HG02981 (cell line): ENCODE data around the gene ERI3.

ENCODE experiments used
- ATAC-seq: cut with Tn5 transposase; IDR thresholded peaks from one replicate; pipeline ENCODE4 v1.9.1; 2021; ENCODE audit warnings: mild to moderate bottlenecking, moderate library complexity; ENCODE audit not compliant: unreplicated experiment

Gene ERI3

DNA sequence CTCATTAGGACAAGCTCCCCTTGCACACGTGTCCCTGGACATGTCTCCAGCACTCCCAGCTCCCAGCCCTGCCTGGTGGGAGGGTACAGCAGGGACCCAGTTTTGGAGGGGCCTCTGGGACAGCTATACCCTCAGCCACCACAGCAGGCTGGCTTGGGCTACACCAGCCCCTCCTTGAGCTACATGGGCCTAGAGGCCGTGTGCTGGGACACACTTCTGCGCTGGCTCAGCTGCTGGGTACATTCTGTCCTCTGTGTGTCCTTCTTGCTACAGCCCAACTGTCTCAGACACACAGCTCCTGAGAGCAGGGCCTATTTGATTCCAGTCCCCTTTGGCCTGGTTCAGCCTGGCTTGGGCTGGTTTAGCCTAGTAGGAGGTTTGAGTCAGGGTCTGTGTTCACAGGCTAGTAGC, 115.1 kb downstream of the ERI3 start:
- ATAC-seq: no peak

DNA sequence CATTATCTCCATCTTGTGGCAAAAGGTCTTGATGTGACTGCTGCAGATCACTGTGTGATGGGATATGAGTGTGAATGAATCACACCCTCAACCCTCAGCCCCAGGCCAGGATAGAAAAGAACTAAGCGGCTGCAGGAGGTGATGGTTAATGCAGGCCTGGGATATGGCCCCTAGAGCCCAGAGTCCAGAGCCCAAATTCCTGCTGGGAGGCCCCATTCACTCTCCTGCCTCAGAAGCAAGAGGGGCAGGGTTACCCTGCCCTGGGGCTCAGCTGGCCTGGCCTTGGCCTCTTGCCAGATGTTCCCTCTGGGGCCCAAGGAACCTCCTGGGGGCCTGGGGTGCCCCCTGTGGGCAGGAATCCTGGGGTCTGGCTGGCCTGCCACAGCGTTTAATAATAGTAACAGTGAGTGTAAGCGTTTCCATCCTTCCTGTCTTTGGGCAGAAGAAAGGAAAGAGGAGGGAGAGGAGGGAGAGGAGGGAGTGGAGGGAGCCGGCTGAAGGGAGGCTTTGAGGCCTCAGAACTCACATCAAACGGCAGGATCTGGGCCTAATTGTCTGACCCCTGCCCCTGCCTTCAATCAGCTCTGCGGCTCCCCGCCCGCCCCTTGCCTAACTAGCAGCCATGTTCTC, 115.6 kb downstream of the ERI3 start:
- no peak for ATAC-seq

DNA sequence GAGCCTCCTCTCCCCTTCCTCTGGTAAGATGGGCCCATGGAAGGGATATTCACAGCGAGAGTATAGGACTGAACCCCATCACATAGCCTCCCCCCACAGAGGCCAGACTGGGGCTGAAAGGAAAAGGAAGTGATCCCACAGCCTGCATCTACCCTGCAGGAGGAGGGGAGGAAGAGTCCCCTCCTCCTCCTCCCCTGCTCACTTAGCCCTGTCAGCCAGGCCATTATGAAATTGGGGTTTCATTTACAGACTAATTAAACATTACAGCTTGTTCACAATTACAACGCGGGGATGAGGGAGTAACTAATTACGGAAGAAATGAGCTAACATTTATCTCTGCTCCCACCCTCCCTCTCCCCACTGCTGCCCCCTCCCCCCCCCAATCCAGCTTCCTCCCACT, 116.4 kb downstream of the ERI3 start:
- no peak for ATAC-seq

DNA sequence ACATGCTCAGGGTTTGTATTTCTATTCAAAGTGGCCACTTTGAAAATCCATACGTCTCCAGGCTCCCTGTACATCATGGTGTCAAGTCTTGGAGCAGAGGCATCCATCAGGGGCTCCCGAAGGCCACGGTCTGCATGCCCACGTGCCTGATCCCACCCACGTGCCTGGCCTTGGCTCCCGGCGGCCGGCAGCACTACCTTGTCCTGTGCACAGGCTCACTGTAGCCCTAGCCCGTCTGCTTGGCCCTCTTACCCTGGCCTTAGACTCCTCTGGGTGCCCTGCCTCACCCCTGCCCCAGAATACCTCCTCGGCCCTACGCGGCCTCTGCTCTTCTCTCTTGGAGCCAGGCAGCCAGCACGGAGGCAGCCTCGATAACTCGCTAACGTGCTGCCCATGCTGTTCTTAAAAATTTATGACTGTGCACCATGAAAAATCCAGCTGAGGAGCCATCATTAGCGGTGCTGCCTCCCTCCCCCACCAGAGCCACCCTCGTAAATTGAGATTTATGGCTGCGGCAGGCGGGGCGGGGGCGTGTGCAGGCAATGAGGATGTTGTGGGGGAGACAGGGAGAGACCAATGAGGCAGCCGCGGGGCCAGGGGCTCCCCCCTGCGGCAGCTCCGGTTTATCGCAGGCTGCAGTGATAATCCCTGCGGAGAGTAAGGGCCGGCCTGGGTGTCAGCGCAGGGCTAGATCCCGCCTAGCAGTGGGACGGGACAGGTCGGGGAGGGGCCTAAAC, 117.2 kb downstream of the ERI3 start:
- peak; percentile 57 for ATAC-seq

DNA sequence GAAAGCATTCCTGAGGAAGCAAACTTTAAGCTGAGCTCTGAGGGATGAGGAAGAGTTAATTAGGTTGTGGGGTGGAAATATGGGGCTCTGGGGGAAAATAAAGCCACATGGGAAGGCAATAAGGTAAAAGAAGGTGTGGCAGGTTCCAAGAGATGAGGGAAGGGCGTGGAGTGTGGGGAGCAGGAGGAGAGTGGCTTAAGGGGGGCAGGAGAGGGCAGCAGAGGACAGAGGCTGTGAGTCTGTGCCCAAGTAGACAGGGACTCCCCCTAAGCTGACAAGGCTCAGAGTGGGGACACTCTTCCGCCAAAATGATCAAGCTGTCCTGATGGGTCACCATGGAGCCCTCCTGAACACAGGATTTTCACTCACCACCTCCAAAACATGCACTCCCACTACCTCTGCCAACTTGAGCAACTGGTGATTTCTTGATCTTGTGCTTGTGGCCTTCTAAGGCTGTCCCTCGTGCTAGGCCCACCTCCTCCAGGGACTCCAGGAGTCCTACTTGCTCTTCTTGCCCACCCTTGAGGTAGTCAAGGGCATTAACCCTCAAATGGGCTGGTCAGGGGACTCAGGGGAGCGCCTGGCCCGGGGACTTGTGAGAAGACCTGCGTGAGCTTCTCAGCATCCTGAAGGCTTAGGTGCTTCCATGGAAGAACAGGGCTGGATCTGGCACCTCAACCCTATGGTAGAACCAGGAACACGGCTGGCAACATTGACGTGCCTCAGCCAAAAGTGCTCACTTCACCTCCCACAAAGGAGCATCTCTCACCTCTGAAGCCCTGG, 118.4 kb downstream of the ERI3 start:
- no peak for ATAC-seq

DNA sequence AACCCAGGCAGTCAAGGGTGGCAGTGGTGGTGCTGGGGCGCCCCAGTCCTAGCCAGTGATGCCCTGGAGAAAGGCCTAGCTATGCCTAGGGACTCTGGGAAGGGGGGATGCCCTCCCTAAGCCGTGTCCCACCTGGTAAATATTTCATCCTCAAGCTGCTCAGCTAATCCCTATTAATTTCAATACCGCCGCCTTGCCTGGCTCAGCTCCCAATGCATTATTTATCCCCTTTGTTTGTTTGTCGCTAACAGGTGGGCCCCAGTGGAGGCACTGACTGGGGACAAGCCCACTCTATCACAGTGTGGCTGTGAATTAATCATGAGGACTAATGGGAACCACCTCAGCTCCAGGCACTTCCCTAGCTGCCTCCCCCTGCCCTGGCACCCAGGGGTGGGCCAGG, 119.2 kb downstream of the ERI3 start:
- no peak for ATAC-seq

DNA sequence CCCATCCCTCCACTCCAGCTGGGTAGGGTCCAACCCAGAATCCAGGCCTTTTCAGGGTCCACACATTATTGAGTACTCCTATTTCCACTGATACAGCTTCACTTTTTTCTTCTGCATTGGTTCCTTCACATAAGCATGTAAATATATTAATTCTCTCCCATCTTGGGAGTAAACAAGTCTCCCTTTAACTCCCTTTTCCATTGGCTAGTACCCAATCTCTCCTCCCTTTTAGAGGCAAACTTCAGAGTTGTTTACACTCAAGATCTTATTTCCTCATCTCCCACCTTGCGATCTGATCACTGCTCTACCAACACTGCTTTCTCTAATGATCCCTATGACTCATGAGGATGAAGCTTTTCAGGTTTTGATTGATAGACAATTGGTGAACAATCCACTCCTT, 121.5 kb downstream of the ERI3 start:
- ATAC-seq: no peak

DNA sequence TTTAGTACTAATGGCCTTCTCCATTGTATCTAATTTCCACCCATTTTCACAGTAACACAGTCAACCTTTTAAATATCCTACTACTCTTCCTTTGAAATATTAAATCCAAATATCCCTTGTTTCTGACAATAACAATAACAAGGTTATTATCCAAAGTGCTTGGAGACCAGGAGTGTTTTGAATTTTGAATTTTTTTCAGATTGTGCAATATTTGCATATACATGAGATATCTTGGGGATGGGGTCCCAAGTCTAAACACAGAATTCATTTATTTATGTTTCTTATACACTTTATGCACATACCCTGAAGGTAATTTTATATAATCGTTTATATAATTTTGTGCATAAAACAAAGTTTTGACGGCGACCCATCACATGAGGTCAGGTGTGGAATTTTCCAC, 124.3 kb downstream of the ERI3 start:
- no peak for ATAC-seq

DNA sequence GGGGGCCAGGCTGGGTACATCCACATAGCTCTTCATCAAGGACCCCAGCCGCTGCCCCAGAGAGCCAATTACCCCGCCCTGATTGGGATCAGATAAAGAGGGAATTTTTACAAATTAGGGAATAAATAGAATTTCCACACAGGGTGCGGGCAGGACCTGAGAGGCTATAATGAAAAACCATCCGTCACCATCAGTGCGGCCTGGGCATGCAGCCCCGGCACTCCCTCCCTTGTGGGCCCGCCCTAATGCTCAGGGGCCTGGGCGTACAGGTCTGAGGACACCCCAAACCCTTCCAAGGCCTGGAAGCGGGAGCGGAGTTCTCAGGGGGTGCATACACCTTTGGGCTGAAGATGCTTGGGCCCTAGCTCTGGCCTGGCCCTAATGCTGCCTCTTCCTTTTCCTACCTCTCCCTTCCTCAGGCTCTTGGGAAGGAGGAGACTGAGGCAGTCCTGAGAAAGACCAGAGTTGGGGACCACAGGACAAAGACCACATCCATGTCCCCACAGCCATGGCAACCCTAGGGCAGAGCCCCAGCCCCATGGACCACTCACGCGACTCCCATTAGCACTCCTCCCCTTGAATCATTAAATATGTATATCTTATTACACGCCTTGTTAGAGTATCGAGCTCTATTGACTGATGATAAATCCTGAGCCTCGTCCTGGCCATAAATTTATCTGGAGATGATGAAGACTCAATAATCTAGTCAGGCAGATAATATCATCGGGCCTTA, 125.5 kb downstream of the ERI3 start:
- no peak for ATAC-seq

DNA sequence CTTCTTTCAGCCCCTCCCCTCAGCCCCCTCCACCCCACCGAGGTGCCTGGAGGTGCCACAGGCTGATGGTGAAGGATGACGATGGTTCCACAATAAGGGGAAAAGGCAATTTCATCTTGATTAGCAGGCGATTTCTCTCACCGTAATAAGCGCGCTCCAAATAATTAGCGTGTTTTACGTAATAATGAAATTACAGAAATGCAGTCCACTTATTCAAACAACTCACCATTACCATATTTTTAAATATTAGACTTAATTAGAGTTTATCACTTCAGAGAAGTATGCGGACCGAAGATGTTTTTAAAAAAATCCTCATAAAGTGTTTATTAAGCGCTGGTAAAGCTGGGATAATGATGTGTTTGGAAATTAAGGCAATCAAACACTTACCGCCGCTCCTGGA, 126.8 kb downstream of the ERI3 start:
- no peak for ATAC-seq

DNA sequence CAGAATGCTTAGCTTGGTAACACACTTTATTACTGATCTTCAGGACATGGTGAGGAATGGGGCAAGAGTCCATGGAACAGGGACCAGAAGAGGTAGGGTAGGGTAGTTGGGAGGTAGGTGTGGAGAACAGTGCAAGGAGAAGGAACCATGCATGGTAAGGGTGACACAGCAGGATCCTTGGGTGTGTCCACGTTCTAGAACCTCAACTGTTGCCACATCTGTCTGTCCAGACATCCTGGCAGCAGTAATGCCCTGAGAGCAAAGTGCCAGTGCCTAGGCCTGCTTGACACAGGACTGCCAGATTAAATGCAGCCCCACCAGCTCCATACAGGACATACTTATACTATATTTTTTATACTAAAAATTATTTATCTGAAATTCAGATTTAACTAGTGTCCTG, 127.8 kb downstream of the ERI3 start:
- no peak for ATAC-seq

DNA sequence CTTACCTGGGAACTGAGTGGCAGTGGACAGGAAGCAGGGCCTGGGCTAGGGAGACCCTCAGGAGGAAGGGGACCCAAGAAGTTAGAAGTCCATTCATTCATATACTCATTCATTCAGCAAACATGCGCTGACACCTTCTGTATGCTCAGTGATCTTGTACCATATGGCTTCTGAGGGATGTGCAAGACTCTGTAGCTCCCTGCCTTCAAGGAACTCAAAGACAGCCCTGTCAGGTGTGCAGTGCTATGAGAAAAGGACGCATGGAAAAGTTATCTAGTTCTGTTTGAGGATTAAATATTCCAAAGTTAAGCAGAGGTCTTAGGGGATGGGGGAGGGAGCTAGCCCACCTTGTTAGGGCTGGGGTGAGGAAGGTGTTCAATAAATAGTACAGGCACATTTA, 129.3 kb downstream of the ERI3 start:
- no peak for ATAC-seq

DNA sequence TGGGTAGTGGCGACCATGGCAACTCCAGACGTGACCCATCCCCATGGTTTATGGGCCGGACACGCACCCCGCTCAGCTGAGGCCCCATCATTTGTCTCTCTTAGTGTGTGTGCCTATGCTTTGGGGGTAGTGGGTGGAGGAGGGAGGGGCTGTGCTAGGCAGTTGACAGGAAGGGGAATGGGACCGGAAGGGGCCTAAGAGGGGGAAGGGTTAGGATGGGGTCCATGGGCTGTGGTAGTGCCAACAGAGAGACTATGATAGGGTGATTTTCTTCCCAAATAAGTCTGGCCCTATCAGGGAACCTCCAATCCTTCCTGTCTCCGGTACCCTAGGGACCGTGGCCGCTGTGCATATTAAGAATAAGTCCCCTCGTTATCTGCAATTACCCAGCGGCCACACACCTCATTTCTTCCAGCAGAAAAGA, 131.9 kb downstream of the ERI3 start:
- ATAC-seq: no peak

DNA sequence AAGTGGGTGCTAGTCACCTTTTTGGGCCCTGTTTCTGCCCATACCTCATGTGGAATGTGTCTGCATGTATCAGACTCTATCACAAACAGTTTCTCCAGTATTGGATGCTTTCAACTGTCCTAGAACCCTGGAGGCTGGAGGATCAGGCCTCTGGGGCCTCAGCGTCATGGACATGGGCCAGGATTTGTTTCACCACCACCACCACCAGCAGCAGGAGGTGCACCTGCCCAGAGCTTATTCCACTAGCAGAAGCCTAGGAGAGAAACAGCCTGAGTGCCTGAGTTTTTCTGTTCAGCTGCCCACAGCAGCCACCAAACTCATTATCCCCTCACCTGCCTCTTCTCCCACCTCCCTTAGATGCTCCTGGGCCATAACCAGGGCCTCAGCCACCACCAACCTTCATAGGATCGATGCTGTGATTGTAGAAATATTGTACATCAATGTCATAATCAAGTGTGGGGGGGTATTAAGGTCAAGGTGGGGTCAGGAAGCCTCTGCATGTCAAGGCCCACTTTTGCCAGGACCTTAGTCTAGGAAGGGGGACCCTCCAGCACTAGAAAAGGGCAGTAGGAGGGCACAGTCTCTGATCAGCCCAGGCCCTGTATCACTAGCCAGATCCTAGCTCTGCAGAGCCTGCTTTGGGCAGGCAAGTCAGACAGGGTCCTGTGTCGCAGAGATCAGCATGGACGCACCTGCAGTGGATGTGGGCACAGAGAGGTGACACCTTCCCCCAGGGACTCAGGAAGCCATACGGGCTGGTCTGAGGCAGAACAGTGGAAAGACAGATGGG, 132.5 kb downstream of the ERI3 start:
- ATAC-seq: no peak

DNA sequence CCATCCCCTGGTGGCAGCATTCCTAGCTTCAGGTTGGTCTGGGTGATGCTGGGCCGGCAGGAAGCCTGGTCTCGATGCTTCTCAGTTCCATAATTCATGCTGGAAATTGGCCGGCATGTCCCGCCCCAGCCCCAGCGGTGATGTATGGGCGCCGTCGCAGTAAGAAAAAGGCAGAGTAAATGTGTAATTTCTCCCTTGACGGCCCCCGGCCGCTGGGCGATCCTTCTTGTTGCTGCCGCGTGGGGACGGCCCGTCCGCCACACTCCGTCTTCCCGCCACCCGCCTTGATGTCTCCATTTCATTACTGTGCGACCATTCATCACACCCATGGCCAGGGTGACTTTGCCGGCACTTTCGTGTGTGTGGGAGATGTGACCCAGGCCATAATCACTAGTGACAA, 133.3 kb downstream of the ERI3 start:
- no peak for ATAC-seq

DNA sequence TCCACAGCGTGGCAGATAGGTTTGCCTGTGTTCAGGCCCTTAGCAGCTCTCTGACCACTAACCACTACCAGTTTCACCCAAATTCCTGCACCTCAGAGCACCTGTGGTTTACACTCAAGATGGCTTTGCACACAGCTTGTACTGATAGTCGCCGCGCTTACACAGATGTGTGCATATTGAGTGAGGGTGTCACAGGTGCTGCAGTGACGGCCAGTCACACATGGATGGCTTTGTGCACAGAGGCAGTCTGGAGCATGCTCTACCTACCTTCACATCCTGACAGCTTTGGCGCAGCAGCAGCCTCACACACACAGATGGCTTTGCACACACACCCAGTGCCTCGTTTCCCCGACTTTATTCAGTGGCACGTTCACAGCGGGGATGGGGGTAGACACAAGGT, 134.3 kb downstream of the ERI3 start:
- no peak for ATAC-seq

DNA sequence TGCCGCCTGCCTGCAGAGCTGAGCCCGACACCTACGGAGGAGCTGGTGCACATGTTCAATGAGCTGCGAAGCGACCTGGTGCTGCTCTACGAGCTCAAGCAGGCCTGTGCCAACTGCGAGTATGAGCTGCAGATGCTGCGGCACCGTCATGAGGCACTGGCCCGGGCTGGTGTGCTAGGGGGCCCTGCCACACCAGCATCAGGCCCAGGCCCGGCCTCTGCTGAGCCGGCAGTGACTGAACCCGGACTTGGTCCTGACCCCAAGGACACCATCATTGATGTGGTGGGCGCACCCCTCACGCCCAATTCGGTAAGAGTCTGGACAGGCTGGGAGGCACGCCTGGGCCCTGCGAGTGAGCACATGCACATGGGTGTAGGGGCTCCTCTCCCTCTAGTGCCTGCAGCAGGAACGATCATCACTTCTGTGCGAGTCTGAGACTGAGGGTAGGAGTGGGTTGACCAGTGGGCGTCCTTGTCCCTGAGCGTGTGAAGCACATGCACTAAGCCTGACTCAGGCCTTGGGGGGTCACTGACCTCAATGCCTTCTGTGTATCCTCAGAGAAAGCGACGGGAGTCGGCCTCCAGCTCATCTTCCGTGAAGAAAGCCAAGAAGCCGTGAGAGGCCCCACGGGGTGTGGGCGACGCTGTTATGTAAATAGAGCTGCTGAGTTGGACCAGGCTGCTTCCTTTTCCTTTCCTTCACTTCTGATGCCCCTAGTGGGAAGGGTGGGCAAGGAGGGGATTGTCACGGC, 134.9 kb downstream of the ERI3 start:
- no peak for ATAC-seq

DNA sequence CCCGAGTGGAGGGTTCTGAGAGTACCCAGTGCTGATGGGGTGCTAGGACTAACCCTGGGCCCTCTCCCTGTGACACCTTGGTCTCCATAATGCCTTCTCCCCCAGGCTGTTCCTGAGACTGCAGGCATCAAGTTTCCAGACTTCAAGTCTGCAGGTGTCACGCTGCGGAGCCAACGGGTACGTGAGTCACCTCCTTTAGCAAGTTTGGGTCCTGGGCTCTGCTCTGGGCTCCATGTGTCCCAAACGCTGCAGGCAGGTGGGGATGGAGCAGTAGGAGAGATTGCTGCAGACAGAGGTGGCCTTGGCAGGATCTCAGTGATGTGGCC, 135.8 kb downstream of the ERI3 start:
- no peak for ATAC-seq

DNA sequence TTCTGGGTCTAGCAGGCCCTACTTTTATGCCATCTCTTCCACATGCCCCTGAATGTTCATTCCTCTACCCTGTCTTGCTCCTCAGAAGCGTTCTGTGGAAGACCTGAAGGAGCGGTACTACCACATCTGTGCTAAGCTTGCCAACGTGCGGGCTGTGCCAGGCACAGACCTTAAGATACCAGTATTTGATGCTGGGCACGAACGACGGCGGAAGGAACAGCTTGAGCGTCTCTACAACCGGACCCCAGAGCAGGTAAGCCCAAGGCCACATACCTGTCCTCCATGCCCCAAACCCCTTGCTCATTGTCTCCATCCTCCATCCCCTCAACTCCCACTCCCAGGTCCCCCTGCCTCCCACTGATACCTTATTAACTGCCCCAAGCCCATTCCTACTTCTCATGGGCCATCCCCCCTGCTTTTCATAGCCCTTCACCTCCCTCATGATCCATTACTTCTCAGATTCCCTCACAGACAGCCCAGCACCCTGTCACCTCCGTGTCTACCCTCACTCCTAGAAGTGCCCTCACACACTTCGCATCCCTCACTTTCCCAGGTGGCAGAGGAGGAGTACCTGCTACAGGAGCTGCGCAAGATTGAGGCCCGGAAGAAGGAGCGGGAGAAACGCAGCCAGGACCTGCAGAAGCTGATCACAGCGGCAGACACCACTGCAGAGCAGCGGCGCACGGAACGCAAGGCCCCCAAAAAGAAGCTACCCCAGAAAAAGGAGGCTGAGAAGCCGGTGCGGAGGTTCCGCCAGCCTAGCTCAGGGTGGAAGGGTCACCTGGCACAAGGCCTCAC, 136.4 kb downstream of the ERI3 start:
- no peak for ATAC-seq
